Esophagus muscularis mucosa (tissue), 4 donors: ENCODE measurements around the gene PATL1.

Source experiments
- CTCF ChIP-seq, 3 experiments: fragments of 200-600 bp in 2 of 3; fragments of 450-650 bp in 1 of 3; sonication (generic) in 2 of 3; IDR thresholded peaks; one replicate each; pipeline ENCODE4 v1.5.1; 2017 to 2019; ENCODE audit warnings: antibody characterized with exemption in 3 of 3, mild to moderate bottlenecking in 2 of 3, moderate library complexity in 1 of 3
- EP300 ChIP-seq: sonication (generic); formaldehyde crosslinking; IDR thresholded peaks from one replicate; pipeline ENCODE4 v1.6.1; 2017; ENCODE audit warnings: antibody characterized with exemption
- POLR2A ChIP-seq: fragments of 450-650 bp; IDR thresholded peaks from one replicate; pipeline ENCODE4 v1.6.1; 2017; ENCODE audit warnings: antibody characterized with exemption, moderate library complexity, mild to moderate bottlenecking, low read depth
- POLR2AphosphoS5 ChIP-seq, 2 donors: sonication (generic); formaldehyde crosslinking; IDR thresholded peaks; one replicate each; pipeline ENCODE4 v1.6.1; 2017; ENCODE audit warnings: antibody characterized with exemption in 2 of 2

DNA sequence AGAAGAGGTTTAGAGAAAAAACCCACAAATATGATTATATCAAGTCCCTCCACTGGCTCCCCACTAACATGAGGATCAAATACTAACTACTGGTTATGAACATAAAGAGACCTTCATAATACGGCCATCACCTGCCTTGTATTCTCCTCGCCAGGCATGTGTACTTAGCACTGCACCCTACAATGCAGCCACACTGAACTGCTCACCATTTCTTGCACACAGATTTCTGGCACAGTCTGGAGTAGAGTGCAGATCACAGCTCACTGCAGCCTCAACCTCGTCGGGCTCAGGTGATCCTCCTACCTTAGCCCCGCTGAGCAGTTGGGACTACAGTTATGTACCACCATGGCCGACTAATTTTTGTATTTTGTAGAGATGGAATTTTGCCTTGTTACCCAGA lies 66.4 kb downstream of the PATL1 start:
- TF ChIP-seq CTCF (IDR thresholded peaks at IDR 0.05), result no peak
- TF ChIP-seq POLR2A, result no peak
- TF ChIP-seq EP300, result no peak
- TF ChIP-seq POLR2AphosphoS5 (IDR thresholded peaks at IDR 0.05), result no peak
